G401 (cell line): ENCODE results near the gene DHRS4L2. TPM values are rescaled to one million over a fixed set of nuclear protein-coding genes. Genes with fewer than 3 reads are reported as not detected.
"Not testable (repeated sequence)": the region's sequence is repeated elsewhere in the genome, so short reads cannot be mapped to it uniquely, and the experiment has no call there.

Source experiments
- DNase-seq: peaks from one replicate; pipeline ENCODE4 v3.0.0-alpha.2; 2015; ENCODE audit warnings: low spot score
- in situ Hi-C: cut with HindIII; loops from 2 replicates; pipeline ENCODE4 v1.10.0; 2016; ENCODE audit warnings: low sequenced_read_pairs, mixed read lengths
- total RNA-seq: library from RNA; depleted of rRNA; stranded (reverse); fragments of >200 nt; shearing (Covaris generic); gene quantifications from 2 replicates; pipeline ENCODE4 v1.2.3, GENCODE V29; 2014; rRNA removed

DHRS4L2 gene
- 17.3 and 28.1 TPM in 2 replicates for total RNA-seq

GRCh38 chr14:23988607-23989363 lies at the start of gene DHRS4L2:
TSS of gene DHRS4L2 (plus strand) at chr14:23988929. CDS start at chr14:23988948, 19 bp downstream.
- in situ Hi-C loops, DNase-seq: not testable (repeated sequence)

- in situ Hi-C loops: no loop called here
- DNase-seq: no peak
Measured at GRCh38 chr14:23939607-23940326, 49.0 kb upstream of the DHRS4L2 start.

GRCh38 chr14:23941230-23941629 lies 47.5 kb upstream of the DHRS4L2 start:
- in situ Hi-C loops: no loop called here
- no peak for DNase-seq

GRCh38 chr14:23941669-23942068 lies 47.1 kb upstream of the DHRS4L2 start:
- in situ Hi-C loops: no loop called here
- no peak for DNase-seq

- no peak for DNase-seq
- in situ Hi-C loops: no loop called here
Measured at GRCh38 chr14:23942587-23942986, 46.1 kb upstream of the DHRS4L2 start.

- in situ Hi-C loops: not testable (repeated sequence)
Measured at GRCh38 chr14:23949069-23949468, 39.7 kb upstream of the DHRS4L2 start.

GRCh38 chr14:23950411-23951135 lies 38.2 kb upstream of the DHRS4L2 start:
- in situ Hi-C loops: no loop called here
- no peak for DNase-seq

More at GRCh38 chr14:23949069-23949468, 39.7 kb upstream of the DHRS4L2 start:
- DNase-seq: not testable (repeated sequence)

- in situ Hi-C loops, DNase-seq: not testable (repeated sequence)
Measured at GRCh38 chr14:23951136-23951466, 37.6 kb upstream of the DHRS4L2 start.

- no peak for DNase-seq
- in situ Hi-C loops: no loop called here
Measured at GRCh38 chr14:23951590-23952201, 37.0 kb upstream of the DHRS4L2 start.

GRCh38 chr14:23953116-23953463 lies 35.6 kb upstream of the DHRS4L2 start:
- DNase-seq, in situ Hi-C loops: not testable (repeated sequence)

- in situ Hi-C loops: no loop called here
- DNase-seq: peak; percentile 50
Measured at GRCh38 chr14:23953464-23954278, 35.1 kb upstream of the DHRS4L2 start, which contains the start of gene DHRS4. TSS of gene DHRS4 (plus strand) at chr14:23953770. CDS start at chr14:23953789, 19 bp downstream.

- DNase-seq, in situ Hi-C loops: not testable (repeated sequence)
Measured at GRCh38 chr14:23954279-23954614, 34.5 kb upstream of the DHRS4L2 start.

- in situ Hi-C loops: not testable (repeated sequence)
- DNase-seq: peak; percentile 51
Measured at GRCh38 chr14:23954965-23955364, 33.8 kb upstream of the DHRS4L2 start.

GRCh38 chr14:23955811-23956210 lies 32.9 kb upstream of the DHRS4L2 start:
- in situ Hi-C loops: not testable (repeated sequence)

GRCh38 chr14:23957913-23958569 lies 30.7 kb upstream of the DHRS4L2 start:
- in situ Hi-C loops, DNase-seq: not testable (repeated sequence)

More at GRCh38 chr14:23955811-23956210, 32.9 kb upstream of the DHRS4L2 start:
- not testable (repeated sequence) for DNase-seq

- DNase-seq, in situ Hi-C loops: not testable (repeated sequence)
Measured at GRCh38 chr14:23960899-23961298, 27.8 kb upstream of the DHRS4L2 start.

GRCh38 chr14:23961704-23962103 lies 27.0 kb upstream of the DHRS4L2 start:
- in situ Hi-C loops, DNase-seq: not testable (repeated sequence)

- in situ Hi-C loops: not testable (repeated sequence)
Measured at GRCh38 chr14:23969130-23969480, 19.6 kb upstream of the DHRS4L2 start.

More at GRCh38 chr14:23969130-23969480, 19.6 kb upstream of the DHRS4L2 start:
- not testable (repeated sequence) for DNase-seq
